GM10266 (cell line): ENCODE results near the gene AK9.

Experiments
- DNase-seq: peaks from one replicate; pipeline ENCODE4 v3.0.0; 2012; ENCODE audit errors: extremely low spot score
- TF ChIP-seq, protein P1 (sequence below): IDR thresholded peaks from 2 replicates; pipeline ENCODE4 v1.5.1; 2012; ENCODE audit warnings: mild to moderate bottlenecking, low read depth; ENCODE audit not compliant: control insufficient read depth, insufficient read depth; ENCODE audit errors: missing control alignments

AK9 gene

GRCh38 chr6:109460161-109460829 lies 230.7 kb downstream of the AK9 start:
- DNase-seq = no peak
- TF ChIP-seq, protein P1, sequence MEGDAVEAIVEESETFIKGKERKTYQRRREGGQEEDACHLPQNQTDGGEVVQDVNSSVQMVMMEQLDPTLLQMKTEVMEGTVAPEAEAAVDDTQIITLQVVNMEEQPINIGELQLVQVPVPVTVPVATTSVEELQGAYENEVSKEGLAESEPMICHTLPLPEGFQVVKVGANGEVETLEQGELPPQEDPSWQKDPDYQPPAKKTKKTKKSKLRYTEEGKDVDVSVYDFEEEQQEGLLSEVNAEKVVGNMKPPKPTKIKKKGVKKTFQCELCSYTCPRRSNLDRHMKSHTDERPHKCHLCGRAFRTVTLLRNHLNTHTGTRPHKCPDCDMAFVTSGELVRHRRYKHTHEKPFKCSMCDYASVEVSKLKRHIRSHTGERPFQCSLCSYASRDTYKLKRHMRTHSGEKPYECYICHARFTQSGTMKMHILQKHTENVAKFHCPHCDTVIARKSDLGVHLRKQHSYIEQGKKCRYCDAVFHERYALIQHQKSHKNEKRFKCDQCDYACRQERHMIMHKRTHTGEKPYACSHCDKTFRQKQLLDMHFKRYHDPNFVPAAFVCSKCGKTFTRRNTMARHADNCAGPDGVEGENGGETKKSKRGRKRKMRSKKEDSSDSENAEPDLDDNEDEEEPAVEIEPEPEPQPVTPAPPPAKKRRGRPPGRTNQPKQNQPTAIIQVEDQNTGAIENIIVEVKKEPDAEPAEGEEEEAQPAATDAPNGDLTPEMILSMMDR = no peak

DNA sequence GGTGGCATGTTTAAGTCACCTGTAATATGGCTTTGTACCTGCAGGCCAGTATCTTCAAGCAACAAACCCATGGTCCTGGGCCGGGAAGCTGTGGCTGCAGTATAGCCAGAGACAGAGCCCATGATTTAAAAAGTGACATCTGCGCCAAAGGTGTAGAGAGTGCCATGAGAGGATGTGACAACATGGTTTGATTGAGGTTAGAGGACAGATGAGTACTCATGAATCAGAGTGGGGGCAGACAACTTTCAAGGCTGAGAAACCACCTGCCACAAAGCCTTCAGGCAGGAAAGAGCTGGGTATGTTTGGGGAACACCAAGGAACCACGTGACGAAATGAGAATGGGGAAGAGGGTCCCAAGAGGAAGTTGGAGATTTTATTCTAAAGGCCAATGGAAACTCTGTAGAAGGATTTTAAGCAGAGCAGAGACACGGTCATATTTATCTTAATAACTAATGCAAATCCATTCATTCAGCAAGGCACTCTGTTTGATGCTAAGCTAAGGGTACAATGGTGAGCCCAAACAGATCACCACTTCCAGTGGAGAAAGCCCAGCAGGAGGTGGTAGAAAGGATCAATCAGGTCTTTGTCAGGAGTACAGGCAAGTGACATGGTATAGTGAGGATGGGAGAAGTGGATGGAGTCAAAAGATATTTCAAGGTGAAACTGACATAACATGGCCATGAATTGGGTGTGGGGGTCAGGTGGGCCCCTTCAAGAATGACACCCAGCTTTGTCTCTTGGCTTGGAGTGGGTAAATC lies 232.0 kb downstream of the AK9 start:
- TF ChIP-seq, protein P1 = no peak
- DNase-seq = peak; percentile 71

DNA sequence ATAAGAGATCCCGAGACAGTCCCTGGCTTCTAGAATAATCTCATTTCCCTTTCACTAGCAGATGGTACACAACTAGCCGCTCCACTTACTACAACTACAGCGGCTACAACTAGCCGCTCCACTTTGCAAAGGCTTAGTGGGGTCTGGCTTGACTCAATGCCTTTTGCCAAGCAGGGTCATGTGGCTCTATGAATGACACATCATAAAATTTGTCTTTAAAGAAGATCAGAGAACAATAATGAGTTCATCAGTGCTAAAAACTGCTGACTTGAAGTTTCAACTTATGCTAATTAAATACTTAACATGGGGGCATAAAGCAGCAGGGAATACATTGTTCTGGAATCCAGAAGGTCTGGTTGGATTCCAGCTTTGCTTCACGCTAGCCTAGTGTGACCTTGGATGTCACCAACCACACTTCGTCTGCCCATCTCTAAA lies 233.4 kb downstream of the AK9 start:
- no peak for DNase-seq
- TF ChIP-seq, protein P1 = no peak

- no peak for DNase-seq
- TF ChIP-seq, protein P1 = no peak
These were observed 234.1 kb downstream of the AK9 start for GRCh38 chr6:109456710-109457561.

DNA sequence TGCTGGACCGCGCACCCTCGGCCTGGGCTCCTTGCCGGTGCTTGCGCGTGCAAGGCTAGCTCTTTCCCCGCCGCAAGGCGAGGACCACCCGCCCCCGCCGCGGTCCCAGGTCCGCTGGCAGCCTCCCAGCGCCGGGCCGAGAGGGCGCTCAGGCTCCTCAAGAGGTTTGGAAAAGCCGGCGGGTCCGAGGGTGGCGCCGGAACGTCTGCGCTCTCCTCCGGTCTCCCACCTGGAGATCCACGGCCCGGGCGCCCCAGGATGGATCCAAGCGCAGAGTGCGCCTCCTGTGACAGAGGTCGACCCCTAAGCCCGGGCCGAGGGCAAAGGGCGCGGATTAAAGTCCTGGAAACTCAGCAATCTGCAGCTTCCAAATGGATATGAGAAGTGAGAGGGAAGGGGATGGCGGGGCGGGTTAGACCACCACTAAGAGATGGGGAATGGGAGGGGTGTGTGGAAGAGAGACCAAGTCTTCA lies 234.9 kb downstream of the AK9 start:
- no peak for DNase-seq
- TF ChIP-seq, protein P1 = peak; percentile 18

DNA sequence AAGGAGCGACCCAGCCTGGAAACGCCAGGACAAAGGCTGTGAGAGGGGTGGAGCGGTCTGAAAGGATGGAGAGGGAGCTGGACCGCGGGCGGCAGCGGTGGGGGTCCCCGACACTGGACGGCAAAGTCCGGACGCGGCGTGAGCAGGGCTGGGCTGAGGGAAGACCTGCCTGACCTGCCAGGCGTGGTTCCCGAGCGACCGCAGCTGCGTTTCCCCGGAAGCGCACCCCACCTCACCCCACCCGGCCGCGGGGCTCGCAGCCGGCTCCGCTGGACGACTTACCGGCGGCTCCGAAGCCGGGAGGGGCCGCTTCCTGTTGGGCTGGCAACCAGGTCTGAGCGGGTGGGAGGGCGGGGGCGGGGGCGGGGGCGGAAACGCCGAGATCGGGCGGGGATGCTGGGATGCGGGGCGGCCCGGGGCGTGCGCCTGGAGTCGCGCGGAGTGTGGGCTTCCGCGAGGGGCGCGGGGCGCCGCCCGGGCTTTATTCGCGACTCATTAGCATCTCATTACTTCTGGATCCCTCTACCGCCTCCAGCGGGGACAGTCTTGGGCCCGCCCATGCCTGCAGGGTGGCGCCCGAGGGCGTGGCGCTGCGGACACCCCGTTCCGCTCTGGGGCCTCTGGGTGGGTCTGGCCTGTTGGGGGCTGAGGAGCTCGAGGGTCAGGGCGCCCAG lies 235.4 kb downstream of the AK9 start, which contains the start of gene MICAL1:
TSS of gene MICAL1 (minus strand) at position 336 of the 674 bp plus-strand sequence. CDS start 1,576 bp downstream, outside the sequence.
- TF ChIP-seq, protein P1 = peak; percentile 21
- DNase-seq = peak; percentile 84
